HEK293 (cell line): ENCODE data around the gene BACH2.

Experiments
- CTCF ChIP-seq: fragments of 450-650 bp; formaldehyde crosslinking; IDR thresholded peaks from 2 replicates; pipeline ENCODE4 v1.5.1; 2016; ENCODE audit warnings: missing biosample characterization, missing genetic modification characterization
- KLF8 ChIP-seq: fragments of 450-650 bp; formaldehyde crosslinking; IDR thresholded peaks from 2 replicates; pipeline ENCODE4 v1.5.1; 2016; ENCODE audit warnings: missing biosample characterization, missing genetic modification characterization
- REST ChIP-seq: fragments of 450-650 bp; formaldehyde crosslinking; IDR thresholded peaks from 2 replicates; pipeline ENCODE4 v1.5.1; 2016; ENCODE audit warnings: missing biosample characterization, missing genetic modification characterization
- YY1 ChIP-seq: fragments of 450-650 bp; formaldehyde crosslinking; IDR thresholded peaks from 2 replicates; pipeline ENCODE4 v1.5.1; 2018; ENCODE audit warnings: missing biosample characterization, missing genetic modification characterization
- ZBTB21 ChIP-seq: fragments of 450-650 bp; formaldehyde crosslinking; IDR thresholded peaks from 2 replicates; pipeline ENCODE4 v1.5.1; 2017; ENCODE audit warnings: missing biosample characterization, missing genetic modification characterization
- ZNF138 ChIP-seq: fragments of 450-650 bp; formaldehyde crosslinking; IDR thresholded peaks from 2 replicates; pipeline ENCODE4 v1.5.1; 2016; ENCODE audit warnings: missing biosample characterization, missing genetic modification characterization, borderline replicate concordance
- ZNF394 ChIP-seq: fragments of 450-650 bp; formaldehyde crosslinking; IDR thresholded peaks from 2 replicates; pipeline ENCODE4 v1.5.1; 2016; ENCODE audit warnings: missing biosample characterization, missing genetic modification characterization, mild to moderate bottlenecking, moderate library complexity, borderline replicate concordance

- no peak for TF ChIP-seq REST
- TF ChIP-seq CTCF (tag by site-specific recombination) = no peak
- TF ChIP-seq ZNF138 (tag by site-specific recombination) = no peak
- no peak for TF ChIP-seq YY1 (tag by site-specific recombination)
- no peak for TF ChIP-seq ZBTB21
- TF ChIP-seq KLF8 (tag by site-specific recombination) = no peak
- no peak for TF ChIP-seq ZNF394 (tag by site-specific recombination)
Measured at GRCh38 chr6:89985751-89986493, 310.7 kb downstream of the BACH2 start.
